Midbrain (tissue), 1 donor: ENCODE data around the gene HIRIP3.
"Not testable (repeated sequence)": the region's sequence is repeated elsewhere in the genome, so short reads cannot be mapped to it uniquely, and the experiment has no call there.

Experiments used
- DNase-seq: peaks from one replicate; lab custom pipeline; 2025; lab: John Stamatoyannopoulos, UW

Gene HIRIP3

GRCh38 chr16:30016555-30017276 is 21.3 kb upstream of the HIRIP3 start:
- no peak for DNase-seq

- DNase-seq: not testable (repeated sequence)
These were observed 20.0 kb upstream of the HIRIP3 start for GRCh38 chr16:30015450-30015849.

DNA sequence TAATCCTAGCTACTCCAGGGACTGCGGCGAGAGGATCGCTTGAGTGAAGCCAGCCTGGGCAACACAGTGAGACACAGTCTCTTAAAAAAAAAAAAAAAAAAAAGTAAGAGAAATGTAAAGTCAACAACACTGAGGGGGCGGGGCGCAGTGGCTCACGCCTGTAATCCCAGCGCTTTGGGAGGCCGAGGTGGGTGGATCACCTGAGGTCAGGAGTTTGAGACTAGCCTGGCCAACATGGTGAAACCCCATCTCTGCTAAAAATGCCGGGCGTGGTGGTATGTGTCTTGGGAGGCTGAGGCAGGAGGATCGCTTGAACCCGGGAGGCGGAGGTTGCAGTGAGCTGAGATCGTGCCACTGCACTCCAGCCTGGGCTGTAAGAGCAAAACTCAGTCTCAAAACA is 17.2 kb upstream of the HIRIP3 start:
- not testable (repeated sequence) for DNase-seq

DNA sequence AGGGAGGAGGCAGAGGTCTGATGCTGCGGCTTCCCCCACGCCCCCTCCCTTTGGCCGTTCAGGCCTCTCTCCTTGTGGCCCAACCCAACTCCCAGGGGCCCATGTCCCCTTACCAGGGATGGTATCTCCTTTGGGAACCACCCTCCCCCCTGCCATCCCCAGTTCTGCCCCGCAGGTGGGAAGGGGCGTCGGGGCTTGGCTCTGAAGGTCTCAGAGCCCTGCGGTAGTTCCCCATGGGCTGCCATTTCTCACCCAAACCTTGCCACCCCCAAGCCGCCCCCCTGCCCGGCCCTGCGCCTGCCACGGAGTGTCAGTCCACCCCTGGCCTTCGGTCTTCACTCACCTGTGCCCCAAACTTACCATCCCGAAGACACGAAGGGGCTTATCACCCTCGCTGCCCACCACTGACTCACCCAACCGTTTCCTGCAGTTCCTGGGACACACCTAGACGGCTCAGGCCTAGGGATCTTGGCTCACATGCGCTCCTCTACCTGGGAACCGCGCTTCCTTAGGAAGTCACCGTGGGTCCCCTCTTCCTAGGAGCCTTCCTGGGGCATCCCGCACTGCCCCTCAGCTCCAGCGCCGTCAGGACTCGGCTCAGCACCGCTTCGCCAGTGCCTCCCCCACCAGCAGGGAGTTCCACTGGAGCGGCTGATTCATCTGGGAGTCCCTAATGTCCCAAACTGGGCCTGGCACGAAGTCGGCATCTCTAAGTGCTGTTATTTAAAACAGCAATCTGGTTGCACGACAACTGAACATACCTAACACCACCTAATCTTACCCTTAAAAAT is 16.5 kb upstream of the HIRIP3 start:
- DNase-seq: no peak

GRCh38 chr16:30010844-30011713 is 15.7 kb upstream of the HIRIP3 start, which contains the start of gene DOC2A:
DOC2A (minus strand) TSS chr16:30011027; CDS start chr16:30010222, 805 bp downstream.
- no peak for DNase-seq

DNA sequence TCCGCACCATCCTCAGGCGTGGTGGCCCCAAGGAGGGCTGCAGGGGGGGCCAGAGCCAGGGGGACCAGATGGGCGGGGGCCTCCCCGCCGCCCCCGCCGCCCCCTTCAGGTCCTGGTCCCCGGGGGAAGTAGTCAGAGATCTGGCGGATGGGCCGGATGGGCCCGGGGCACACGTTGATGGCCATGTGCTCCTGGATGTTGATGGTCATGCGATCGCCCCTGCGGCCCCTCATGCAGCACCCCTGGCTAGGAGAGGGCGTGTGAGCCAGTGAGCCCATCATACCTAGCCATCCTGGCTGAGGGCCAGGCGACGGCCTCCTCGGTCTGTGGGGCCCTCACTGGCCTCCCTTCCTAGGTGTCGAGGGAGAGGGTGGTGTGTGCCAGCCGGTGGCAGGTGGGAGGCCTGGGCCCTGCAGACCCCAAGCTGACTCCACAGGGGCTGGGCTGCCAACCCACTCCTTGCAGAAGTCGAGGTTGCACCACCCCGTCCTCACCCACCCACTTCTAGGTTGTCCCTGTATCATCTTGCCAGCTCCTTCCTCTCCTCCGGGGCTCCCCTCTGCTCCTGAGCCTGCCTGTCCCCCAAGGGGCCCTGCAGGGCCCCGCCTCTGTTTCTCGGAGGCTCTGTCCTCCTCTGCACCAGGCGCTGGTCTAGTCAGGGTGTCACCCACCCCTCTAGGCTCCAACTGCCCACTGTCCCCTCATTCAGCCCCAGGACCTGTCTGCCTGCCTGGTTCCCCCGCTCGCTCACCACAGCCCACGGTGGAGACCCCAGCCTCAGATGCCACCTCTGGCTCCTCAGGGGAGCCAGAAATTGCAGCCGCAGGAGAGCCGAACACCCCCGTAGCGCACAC is 14.8 kb upstream of the HIRIP3 start:
- no peak for DNase-seq

- DNase-seq: no peak
These were observed 13.9 kb upstream of the HIRIP3 start for GRCh38 chr16:30009085-30009862.

DNA sequence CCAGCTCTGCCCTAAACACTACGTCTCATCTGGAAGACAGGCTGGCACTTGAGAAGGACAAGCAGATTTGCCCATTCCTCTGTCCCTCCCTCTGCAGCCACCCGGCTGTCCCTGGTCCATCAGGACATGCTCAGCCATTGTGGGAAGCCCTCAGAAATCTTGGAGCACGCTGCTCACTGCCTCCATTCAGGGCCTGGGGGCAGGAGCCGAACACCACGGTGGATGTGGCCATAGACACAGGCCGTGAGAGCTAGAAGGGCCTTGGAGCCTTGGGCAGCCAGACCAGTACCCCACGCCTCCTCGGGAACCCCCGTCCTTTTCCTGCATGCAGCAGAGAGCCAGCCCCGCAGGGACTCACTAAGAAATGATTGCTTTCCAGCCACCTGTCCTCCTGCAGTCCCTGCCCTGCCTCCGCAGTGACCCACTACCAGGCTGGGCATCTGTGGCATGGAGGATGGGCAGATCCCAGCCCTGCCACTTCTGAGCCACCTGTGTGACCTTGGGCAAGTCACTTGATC is 12.0 kb upstream of the HIRIP3 start:
- DNase-seq: no peak

- DNase-seq: no peak
These were observed 11.4 kb upstream of the HIRIP3 start for GRCh38 chr16:30006659-30007377.

GRCh38 chr16:30006095-30006473 is 10.7 kb upstream of the HIRIP3 start:
- no peak for DNase-seq

DNA sequence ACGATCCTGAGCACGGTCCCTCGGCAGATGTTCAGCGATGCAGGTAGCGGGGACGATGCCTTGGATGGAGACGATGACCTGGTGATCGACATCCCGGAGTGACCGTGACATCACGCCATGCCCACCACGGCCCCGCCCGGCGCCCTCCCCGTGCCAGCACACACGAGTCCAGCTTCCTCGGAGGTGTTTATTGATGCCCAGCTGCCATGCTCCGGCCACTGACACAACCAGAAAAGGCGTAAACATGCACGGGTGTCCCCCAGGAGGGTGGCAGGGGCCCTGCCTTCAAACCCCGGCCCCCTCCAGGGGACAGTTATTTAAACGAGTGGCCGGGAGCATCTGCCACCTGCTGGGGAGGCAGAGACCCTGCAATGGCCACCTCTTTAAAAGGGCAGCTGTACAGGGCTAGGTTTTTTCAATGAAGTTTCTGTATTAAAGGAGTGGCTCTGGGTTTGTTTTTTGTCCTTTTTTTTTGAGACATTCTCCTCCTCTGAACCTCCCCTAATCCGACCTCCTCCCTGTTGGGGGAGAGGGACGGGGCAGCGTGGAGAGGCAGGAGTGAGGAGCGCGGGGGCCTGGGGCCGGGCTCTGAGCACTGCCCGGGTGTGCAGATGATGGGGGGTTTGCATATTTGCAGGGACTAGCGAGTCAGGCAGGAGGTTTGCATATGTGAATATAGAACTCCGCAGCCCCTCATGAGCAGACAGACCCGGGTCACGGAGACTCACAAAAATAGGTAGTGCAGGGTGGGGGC is 10.1 kb upstream of the HIRIP3 start:
- DNase-seq: peak; percentile 13

- no peak for DNase-seq
These were observed 9.4 kb upstream of the HIRIP3 start for GRCh38 chr16:30004811-30005242.

DNA sequence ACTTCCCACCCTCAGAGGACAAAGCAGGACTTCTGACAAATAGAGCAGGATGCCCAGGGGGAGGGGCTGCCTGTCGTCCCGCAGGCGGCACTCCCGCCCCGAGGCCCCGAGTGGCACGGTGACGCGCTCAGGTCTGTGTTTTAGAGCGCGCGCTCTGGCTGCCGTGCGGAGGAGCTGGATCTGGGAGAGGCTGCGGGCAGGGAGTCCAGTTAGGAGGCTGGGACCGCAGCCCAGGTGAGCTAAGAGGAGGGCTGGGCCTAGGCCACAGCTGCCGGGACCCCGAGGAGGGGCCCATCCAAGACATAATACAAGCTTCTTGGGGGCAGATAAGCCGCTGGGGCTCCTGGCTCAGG is 9.0 kb upstream of the HIRIP3 start:
- DNase-seq: no peak

DNA sequence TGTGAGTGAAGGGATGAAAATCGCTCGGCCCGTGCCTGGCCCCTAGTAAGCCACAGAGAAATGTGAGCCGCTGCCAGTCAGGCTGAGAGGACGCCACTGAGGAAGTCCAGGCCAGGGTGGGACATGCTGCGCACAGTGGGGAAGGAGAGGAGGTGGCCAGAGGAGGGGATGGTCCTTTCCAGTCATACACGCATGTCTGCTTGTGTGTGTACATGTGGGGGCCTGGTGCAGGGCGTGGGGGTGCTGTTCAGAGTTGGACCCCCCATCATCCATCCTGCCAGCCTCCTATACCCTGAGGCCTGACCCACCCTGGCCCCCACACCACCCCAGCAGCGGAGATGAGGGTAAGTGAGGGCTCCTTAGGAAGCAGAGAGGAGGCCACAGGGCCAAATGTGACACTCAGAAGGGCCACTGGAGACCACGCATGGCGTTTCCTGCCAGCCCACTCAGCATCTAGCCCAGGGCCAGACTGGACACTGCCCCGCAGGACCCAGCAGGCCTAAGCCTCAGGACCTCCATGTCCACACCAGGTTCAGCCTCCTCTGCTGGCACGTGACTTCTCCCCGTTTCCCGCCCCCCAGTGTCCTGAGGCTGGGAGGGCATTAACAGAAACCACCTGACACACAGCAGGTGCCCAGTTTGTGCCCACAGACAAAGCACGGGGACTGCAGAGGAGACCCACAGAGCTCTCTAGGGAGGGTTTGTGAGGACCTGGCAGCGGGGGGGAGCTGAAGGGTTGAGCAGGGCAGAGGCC is 8.4 kb upstream of the HIRIP3 start:
- DNase-seq: no peak

GRCh38 chr16:30002614-30003346 is 7.4 kb upstream of the HIRIP3 start:
- DNase-seq: no peak

DNA sequence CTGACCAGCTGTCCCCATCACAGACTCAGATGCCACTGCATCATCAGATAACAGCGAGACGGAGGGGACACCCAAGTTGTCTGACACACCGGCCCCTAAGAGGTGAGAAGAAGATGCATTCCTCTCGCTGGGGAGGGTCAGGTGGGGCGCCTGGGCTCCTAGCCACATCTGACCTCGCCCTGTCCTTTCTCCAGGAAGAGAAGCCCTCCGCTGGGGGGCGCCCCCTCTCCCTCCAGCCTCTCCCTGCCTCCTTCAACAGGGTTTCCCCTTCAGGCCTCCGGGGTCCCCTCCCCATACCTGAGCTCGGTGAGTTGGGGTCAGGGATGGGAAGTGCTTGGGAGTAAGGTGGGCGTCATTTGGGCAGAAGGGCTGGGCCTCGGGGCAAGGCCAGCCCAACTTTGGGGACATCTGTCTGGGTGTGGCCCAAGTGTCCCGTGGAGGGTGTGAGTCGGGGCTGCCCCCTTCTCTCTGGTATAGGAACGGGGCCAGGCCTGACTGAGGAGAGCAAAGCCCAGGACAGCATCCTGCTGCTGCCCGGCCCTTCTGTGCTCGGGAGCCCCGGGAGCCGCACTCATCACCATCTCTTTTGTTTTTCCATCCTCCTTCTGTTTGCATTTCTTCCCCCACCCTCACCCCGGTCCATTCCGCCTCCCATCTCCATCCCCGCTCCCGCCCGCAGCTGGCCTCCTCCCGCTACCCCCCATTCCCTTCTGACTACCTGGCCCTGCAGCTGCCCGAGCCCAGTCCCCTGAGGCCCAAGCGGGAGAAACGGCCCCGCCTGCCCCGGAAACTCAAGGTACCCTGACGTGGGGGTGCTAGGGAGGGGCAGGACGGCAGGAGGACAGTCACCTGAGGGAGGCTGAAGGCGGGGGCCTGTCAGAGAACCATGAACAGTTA is 5.6 kb upstream of the HIRIP3 start:
- DNase-seq: no peak

DNA sequence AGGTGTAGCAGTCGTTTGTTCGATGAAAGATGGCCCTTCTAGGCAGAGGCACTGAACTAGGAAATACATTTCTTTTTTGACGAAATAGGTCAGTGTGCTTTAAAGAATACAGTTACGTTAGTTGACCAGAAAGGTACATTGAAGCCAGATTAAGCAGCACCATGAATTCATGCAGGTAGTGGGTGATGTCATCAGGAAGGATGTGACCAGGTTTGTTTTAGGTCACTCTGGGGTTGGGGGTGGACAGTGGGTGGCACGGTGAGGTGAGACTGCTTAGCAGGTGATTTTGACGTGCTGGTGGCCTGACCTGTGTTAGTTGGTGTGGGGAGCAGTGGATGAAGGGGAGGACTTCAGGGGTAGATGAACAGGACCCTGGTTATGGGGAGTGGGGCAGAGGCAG is 4.2 kb upstream of the HIRIP3 start:
- no peak for DNase-seq
